RWPE2 (cell line): Measurements from ENCODE around the gene CGNL1.
A peak's percentile ranks its signal among the peaks of the same experiment; 100 is the strongest.

Experiments used
- ATAC-seq: fragments of 200-7000 bp; cut with Tn5 transposase; 3 replicates; pipeline ENCODE4 v1.9.1; 2021; ENCODE audit warnings: low read depth
- DNase-seq: peaks from one replicate; pipeline ENCODE4 v3.0.0-alpha.2; 2020; ENCODE audit warnings: low spot score
- H3K27ac ChIP-seq: fragments of 450-650 bp; 2 replicates; pipeline ENCODE4 v1.5.1; 2017; ENCODE audit warnings: mild to moderate bottlenecking; ENCODE audit not compliant: poor library complexity, severe bottlenecking
- H3K27me3 ChIP-seq: fragments of 250-450 bp; sonication (Bioruptor Pico); 2 replicates; pipeline ENCODE4 v1.5.1; 2021; ENCODE audit warnings: mild to moderate bottlenecking, moderate library complexity; ENCODE audit not compliant: insufficient read depth, poor library complexity, severe bottlenecking
- H3K36me3 ChIP-seq: fragments of 250-450 bp; sonication (Bioruptor Pico); 2 replicates; pipeline ENCODE4 v1.5.1; 2020; ENCODE audit warnings: low read depth, mild to moderate bottlenecking, moderate library complexity
- H3K4me1 ChIP-seq: fragments of 250-450 bp; sonication (Bioruptor Pico); 2 replicates; pipeline ENCODE4 v1.5.1; 2021; ENCODE audit warnings: mild to moderate bottlenecking, moderate library complexity; ENCODE audit not compliant: insufficient read depth, poor library complexity, severe bottlenecking
- H3K4me3 ChIP-seq: fragments of 250-450 bp; sonication (Bioruptor Pico); 2 replicates; pipeline ENCODE4 v1.5.1; 2021; ENCODE audit warnings: mild to moderate bottlenecking, moderate library complexity; ENCODE audit not compliant: severe bottlenecking
- H3K9me3 ChIP-seq: fragments of 250-450 bp; sonication (Bioruptor Pico); 2 replicates; pipeline ENCODE4 v1.5.1; 2021; ENCODE audit warnings: mild to moderate bottlenecking, moderate library complexity; ENCODE audit not compliant: severe bottlenecking
- TF ChIP-seq, protein P1 (sequence below): fragments of 450-650 bp; IDR thresholded peaks from one replicate; pipeline ENCODE4 v1.5.1; 2017; ENCODE audit warnings: mild to moderate bottlenecking, moderate library complexity; ENCODE audit not compliant: poor library complexity, severe bottlenecking

CGNL1 gene

DNA sequence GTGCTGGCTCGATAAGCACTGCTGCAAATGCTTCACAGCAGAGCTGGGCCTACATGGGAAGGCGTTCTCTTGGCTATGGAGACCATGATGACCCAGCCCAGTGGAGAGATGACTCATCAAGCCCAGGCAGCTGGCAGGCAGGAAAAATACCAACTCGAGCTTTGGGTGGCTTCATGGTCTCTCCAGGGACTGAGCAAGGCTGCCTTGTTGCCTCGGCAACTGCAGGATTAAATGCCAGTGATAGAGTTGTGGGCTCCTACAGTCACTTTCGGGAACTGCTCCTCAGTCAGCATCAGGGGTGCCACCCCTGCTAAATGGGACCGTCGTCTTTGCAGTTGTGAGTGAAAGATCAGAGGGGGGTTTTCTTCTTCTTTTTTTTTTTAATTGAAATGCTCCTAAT lies 160.8 kb downstream of the CGNL1 start:
- ATAC-seq, result peak; percentile 63
- DNase-seq, result no peak
- TF ChIP-seq, protein P1, sequence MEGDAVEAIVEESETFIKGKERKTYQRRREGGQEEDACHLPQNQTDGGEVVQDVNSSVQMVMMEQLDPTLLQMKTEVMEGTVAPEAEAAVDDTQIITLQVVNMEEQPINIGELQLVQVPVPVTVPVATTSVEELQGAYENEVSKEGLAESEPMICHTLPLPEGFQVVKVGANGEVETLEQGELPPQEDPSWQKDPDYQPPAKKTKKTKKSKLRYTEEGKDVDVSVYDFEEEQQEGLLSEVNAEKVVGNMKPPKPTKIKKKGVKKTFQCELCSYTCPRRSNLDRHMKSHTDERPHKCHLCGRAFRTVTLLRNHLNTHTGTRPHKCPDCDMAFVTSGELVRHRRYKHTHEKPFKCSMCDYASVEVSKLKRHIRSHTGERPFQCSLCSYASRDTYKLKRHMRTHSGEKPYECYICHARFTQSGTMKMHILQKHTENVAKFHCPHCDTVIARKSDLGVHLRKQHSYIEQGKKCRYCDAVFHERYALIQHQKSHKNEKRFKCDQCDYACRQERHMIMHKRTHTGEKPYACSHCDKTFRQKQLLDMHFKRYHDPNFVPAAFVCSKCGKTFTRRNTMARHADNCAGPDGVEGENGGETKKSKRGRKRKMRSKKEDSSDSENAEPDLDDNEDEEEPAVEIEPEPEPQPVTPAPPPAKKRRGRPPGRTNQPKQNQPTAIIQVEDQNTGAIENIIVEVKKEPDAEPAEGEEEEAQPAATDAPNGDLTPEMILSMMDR, result no peak

DNA sequence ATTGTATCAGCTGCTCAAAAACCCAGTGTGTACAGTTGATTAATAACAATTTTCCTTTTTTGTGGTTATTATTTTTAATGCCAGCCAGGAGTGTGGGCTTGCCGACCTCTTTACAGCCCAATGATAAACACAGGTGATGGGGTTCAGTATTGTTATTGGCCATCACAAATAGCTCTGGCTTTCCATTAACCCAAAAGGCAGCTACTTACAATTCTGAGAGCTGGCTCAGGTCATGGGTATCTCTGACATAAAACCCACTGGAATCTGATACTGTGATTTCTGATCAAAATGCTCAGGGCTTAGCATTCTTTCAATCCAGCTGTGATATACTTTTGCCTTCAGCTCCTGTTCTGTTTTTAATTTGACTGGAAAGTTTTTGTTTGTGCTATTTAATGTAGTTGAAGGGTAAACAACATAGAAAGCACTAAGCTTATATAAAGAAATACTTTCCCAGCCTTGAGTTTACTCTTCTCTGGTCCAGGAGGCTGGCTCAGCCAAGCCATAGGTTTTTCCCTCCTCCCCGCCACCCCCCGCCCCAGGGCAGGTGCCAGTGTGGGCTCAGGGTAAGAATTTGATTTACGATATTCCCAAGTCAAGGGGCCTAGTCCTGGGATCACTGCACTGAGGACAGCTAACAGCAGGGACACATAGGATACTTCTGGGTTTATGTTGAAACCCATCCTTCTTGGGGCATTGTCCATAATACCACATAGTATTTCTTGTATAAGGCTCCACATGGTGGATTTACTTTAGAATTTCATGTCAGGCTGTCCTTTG lies 161.4 kb downstream of the CGNL1 start:
- no peak for DNase-seq
- no peak overlapping the region for H3K27ac ChIP-seq

More for the DNA sequence above, 160.8 kb downstream of the CGNL1 start:
- Histone ChIP-seq H3K27ac (no peak overlapping the region), H3K36me3 (no peaks in the 10 kb centered on the region), H3K27me3 (no peaks in the 10 kb centered on the region), H3K9me3 (no peaks in the 10 kb centered on the region), H3K4me3 (no peak overlapping the region), H3K4me1 (no peaks in the 10 kb centered on the region)

DNA sequence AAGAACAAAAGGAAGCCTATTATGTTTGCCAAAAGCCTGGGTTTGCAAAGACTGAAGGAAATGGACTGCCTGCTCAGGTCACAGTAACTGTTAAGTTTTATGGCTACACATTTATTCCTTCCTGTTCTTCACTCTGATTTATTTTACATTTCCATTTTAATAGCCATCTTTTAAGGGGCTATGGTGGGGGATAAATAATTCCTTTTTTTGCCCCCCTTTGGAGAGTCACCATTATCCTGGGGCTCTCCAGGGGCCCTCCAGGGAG lies 161.9 kb downstream of the CGNL1 start:
- no peak overlapping the region for H3K27ac ChIP-seq
- ATAC-seq (no peak), DNase-seq (no peak)
- H3K4me1 ChIP-seq, result no peaks in the 10 kb centered on the region
- no peaks in the 10 kb centered on the region for H3K27me3 ChIP-seq
- H3K36me3 ChIP-seq, result no peaks in the 10 kb centered on the region
- TF ChIP-seq, protein P1, result no peak
- H3K9me3 ChIP-seq, result no peaks in the 10 kb centered on the region
- no peak overlapping the region for H3K4me3 ChIP-seq

More for the DNA sequence above, 161.4 kb downstream of the CGNL1 start:
- H3K27me3 ChIP-seq, result no peaks in the 10 kb centered on the region
- no peaks in the 10 kb centered on the region for H3K4me1 ChIP-seq
- H3K4me3 ChIP-seq, result no peak overlapping the region
- no peaks in the 10 kb centered on the region for H3K36me3 ChIP-seq
- no peaks in the 10 kb centered on the region for H3K9me3 ChIP-seq
- TF ChIP-seq, protein P1, result no peak
- no peak for ATAC-seq

DNA sequence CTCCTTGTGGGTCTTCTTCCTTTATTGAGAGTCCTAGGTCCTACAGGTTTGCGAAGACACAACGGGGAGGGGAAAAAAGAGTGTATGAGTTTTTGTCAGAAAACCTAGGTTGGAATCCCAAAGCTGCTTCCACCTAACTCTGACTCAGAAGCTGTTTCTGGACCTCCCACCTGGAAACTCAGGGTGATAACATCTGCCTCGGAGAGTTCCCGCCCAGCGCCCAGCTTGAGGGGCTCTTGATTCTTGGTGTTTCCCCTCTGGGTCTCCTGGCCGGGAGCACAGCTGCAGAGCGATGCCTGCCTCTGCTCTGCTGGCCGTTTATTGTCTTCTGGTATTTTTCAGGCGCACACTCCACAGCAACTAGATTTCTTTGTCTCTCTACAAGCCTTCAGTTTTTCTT lies 162.5 kb downstream of the CGNL1 start:
- TF ChIP-seq, protein P1, result no peak
- Histone ChIP-seq H3K27me3 (no peaks in the 10 kb centered on the region), H3K4me3 (no peak overlapping the region), H3K9me3 (no peaks in the 10 kb centered on the region), H3K36me3 (no peaks in the 10 kb centered on the region), H3K4me1 (no peaks in the 10 kb centered on the region), H3K27ac (no peak overlapping the region)
- DNase-seq, result peak; percentile 57
- no peak for ATAC-seq

DNA sequence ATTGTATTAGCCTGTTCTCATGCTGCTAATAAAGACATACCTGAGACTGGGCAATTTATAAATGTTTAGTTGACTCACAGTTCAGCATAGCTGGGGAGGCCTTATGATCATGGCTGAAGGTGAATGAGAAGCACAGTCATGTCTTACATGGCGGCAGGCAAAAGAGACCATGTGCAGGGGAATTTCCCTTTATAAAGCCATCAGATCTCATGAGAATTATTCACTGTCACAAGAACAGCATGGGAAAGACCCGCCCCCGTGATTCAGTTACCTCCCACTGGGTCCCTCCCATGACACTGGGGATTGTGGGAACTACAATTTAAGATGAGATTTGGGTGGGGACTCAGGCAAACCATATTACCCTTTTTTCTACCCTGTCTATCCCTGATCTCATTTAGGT lies 163.9 kb downstream of the CGNL1 start:
- Histone ChIP-seq H3K9me3 (no peaks in the 10 kb centered on the region), H3K27me3 (no peaks in the 10 kb centered on the region), H3K4me1 (no peaks in the 10 kb centered on the region), H3K36me3 (no peaks in the 10 kb centered on the region), H3K4me3 (no peak overlapping the region), H3K27ac (no peak overlapping the region)
- ATAC-seq (no peak), DNase-seq (peak; percentile 21)
- TF ChIP-seq, protein P1, result no peak
